Activated T-helper 2 cell treated with anti-CD3 and anti-CD28 coated beads, Interferon-gamma antibody, Interleukin-2, Interleukin-4, amounts not matched to agents 10 μg/mL and 5 μg/mL and 100 μg/mL, durations not matched to agents 14 hours and 24 hours and 36 hours (primary cell): Measurements from ENCODE around the gene S1PR2. TPM values are rescaled to one million over a fixed set of nuclear protein-coding genes. Genes with fewer than 3 reads are reported as not detected.
A peak's percentile ranks its signal among the peaks of the same experiment; 100 is the strongest.

ENCODE experiments used
- DNase-seq: peaks from one replicate; pipeline ENCODE4 v3.0.0; 2021; ENCODE audit warnings: low spot score
- H3K27ac Mint-ChIP-seq: one replicate; pipeline ENCODE4 v1.8.0; 2021; ENCODE audit warnings: mixed read lengths
- H3K27me3 Mint-ChIP-seq: one replicate; pipeline ENCODE4 v1.8.0; 2021; ENCODE audit warnings: low read depth, mixed read lengths
- H3K36me3 Mint-ChIP-seq: one replicate; pipeline ENCODE4 v1.8.0; 2021; ENCODE audit warnings: low read depth, mixed read lengths
- H3K4me1 Mint-ChIP-seq: one replicate; pipeline ENCODE4 v1.8.0; 2021; ENCODE audit warnings: low read depth, mixed read lengths
- H3K4me3 Mint-ChIP-seq: one replicate; pipeline ENCODE4 v1.8.0; 2021; ENCODE audit warnings: low read depth, mild to moderate bottlenecking, moderate library complexity, mixed read lengths
- H3K9me3 Mint-ChIP-seq: one replicate; pipeline ENCODE4 v1.8.0; 2021; ENCODE audit warnings: mixed read lengths
- intact Hi-C: fragments of 100-400 bp; cut with micrococcal nuclease; formaldehyde crosslinking; loops from one replicate; pipeline ENCODE4 v1.15.1; 2023
- total RNA-seq: library from RNA; stranded (reverse); gene quantifications from 2 replicates; pipeline ENCODE4 v1.2.3, GENCODE V29; 2022

S1PR2 gene
- total RNA-seq, 1 donor from 2014 or later, result 10.8 TPM

DNA sequence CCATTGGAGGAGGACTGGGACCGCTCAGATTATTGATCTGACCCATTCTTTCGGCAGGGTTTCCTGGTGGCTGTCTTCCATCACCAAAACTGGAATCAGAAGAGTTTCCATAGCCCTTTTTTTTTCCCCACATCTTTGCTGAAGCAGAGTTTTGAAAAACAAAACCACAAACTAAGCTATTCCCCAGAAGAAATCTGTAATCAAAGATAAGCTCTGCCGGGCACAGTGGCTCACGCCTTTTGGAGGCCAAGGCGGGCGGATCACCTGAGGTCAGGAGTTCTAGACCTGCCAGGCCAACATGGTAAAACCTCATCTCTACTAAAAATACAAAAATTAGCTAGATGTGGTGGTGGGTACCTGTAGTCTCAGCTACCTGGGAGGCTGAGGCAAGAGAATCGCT, 35.6 kb upstream of the S1PR2 start:
- intact Hi-C loops, result no loop called here
- Mint-ChIP-seq H3K9me3 (no peaks in the 10 kb centered on the region), H3K36me3 (peaks cover 6% of the 10 kb centered on the region), H3K27me3 (no peaks in the 10 kb centered on the region), H3K4me1 (peaks cover 9% of the 10 kb centered on the region), H3K4me3 (no peak overlapping the region), H3K27ac (no peak overlapping the region)
- DNase-seq, result no peak

DNA sequence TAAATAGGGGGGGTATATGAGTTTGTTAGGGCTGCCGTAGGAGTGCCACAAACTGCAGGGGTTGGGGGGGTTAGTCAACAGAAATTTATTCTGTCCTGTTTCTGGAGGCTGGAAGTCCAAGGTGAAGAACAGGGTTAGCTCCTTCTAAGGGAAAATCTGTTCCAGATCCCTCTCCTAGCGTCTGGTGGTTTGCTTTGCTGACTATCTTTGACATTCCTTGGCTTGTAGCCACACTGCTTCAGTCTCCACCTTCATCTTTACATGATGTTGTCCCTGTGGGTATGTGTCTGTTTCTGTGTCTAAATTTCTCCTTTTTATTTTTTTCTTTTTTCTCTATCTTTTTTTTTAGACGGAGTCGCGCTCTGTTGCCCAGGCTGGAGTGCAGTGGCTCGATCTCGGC, 31.6 kb upstream of the S1PR2 start:
- Mint-ChIP-seq H3K4me1 (peaks cover 18% of the 10 kb centered on the region), H3K27ac (no peak overlapping the region), H3K27me3 (no peaks in the 10 kb centered on the region), H3K9me3 (no peaks in the 10 kb centered on the region), H3K4me3 (no peak overlapping the region), H3K36me3 (peaks cover 22% of the 10 kb centered on the region)
- no peak for DNase-seq
- intact Hi-C loops, result no loop called here

DNA sequence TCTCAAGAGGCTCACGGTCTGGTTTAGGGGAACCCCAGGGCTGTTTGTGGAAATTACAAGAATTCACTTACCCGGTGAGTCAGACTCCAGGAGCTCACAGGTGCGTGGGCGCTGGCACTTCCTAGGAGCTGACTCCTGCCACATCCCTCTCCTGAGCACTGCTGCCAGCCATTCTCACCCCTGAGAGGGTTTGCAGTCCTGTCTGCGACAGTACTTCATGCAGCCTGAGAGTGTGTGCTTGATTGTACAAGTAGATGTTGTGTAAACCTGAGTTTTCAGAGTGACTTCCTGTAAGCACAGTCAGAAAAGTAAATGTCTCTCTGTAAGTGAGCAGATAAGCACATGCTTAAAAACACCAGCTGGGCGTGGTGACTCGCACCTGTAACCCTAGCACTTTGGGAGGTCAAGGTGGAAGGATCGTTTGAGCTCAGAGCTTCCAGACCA, 29.0 kb upstream of the S1PR2 start:
- Mint-ChIP-seq H3K27me3 (no peaks in the 10 kb centered on the region), H3K4me1 (peaks cover 16% of the 10 kb centered on the region), H3K36me3 (peaks cover 40% of the 10 kb centered on the region), H3K9me3 (no peaks in the 10 kb centered on the region), H3K4me3 (peak overlapping the region; percentile 52), H3K27ac (peak overlapping the region; percentile 92)
- intact Hi-C loops, result loop anchor here (1.0 kb wide), 2 partner anchors 10 to 129 kb away; no protein-coding TSS in a partner anchor
- no peak for DNase-seq

DNA sequence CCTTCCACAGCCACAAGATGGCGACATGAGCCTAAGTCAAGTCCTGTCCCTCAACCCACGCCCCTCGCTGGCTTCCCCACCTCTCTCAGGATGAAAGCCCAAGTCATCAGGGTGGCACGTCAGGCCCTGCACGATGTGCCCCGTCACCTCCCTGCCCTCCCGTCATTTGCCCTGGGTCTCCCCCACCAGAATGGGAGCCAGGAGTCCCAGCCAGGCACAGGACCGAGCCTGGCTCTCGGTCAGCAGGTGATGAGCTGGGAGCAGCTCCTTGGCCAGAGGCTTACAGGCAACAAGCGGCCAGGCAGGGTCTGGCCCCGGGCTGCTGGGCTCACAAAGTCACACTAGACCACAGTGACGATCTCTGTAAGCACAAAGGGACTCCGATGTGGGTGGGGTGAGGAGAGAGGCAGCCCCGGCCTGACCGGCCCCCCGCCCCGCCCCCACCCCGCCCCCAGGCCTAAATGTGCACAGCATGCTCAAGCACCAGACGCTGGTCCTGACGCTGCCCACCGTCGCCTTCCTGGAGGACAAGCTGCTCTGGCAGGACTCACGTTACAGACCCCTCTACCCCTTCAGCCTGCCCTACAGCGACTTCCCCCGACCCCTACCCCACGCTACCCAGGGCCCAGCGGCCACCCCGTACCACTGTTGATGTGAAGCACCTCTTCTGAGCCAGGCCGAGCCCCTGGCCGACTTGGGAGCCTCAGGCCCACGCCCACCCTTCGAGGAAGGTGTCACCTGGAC, 28.2 kb upstream of the S1PR2 start:
- DNase-seq, result peak; percentile 86
- H3K27ac Mint-ChIP-seq, result peak overlapping the region; percentile 92
- no peaks in the 10 kb centered on the region for H3K9me3 Mint-ChIP-seq
- intact Hi-C loops, result no loop called here
- peak overlapping the region; percentile 52 for H3K4me3 Mint-ChIP-seq
- peaks cover 48% of the 10 kb centered on the region for H3K36me3 Mint-ChIP-seq
- no peaks in the 10 kb centered on the region for H3K27me3 Mint-ChIP-seq
- H3K4me1 Mint-ChIP-seq, result peaks cover 16% of the 10 kb centered on the region

DNA sequence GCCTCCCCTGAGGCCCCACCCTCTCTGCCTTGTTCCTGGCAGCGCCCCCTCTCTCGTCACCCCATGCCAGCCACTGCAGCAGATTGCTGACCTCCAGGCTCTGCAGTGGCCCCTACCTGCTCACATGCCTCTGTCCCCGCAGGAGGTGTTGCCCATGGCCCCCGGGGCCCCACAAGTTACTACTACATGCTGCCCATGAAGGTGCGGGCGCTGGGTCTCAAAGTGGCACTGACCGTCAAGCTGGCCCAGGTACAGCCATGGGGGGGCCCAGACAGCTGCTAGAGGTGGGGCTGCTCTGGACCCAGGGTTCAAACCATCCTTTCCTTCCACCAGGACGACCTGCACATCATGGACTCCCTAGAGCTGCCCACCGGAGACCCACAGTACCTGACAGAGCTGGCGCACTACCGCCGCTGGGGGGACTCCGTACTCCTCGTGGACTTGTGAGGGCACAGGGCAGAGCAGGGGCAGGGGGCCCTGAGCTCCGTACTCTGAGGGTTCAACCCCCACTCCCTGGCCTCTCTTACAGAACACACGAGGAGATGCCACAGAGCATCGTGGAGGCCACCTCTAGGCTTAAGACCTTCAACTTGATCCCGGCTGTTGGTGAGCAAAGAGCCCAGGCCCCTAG, 27.1 kb upstream of the S1PR2 start:
- no peaks in the 10 kb centered on the region for H3K27me3 Mint-ChIP-seq
- no peak overlapping the region for H3K4me3 Mint-ChIP-seq
- peaks cover 56% of the 10 kb centered on the region for H3K36me3 Mint-ChIP-seq
- DNase-seq, result no peak
- peaks cover 16% of the 10 kb centered on the region for H3K4me1 Mint-ChIP-seq
- intact Hi-C loops, result no loop called here
- H3K27ac Mint-ChIP-seq, result no peak overlapping the region
- no peaks in the 10 kb centered on the region for H3K9me3 Mint-ChIP-seq

DNA sequence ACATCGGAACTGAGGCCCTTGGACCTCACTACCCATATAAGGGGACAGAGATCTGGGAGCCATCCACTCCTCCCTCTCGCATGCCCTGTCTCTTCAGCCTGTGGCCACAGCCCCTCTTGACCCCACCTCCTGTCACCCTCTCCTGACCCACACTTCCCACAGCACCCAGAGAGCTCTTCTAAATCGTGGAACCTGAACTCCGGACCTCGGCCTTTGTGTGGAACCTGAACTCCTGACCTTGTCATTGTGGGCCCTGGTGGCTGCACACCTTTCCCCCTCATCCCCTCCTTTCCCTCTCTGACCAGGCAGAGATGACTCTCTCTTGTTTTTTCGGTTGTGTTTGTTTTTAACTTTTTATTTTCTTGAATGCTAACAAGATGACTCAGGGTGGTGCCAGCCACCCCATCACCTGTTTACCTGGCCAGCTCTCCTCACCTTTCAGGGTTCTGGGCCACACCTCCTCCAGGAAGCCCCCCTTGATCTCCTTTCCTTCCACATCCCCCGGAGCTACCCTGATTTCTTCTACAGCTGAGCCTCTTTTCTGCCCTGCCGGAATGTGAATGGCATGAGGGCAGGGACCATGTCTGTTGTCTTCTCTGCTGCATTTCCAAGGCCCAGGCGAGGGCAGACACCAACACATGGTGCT, 26.0 kb upstream of the S1PR2 start:
- no peak for DNase-seq
- peaks cover 16% of the 10 kb centered on the region for H3K4me1 Mint-ChIP-seq
- no peaks in the 10 kb centered on the region for H3K27me3 Mint-ChIP-seq
- no peaks in the 10 kb centered on the region for H3K9me3 Mint-ChIP-seq
- no peak overlapping the region for H3K27ac Mint-ChIP-seq
- no peak overlapping the region for H3K4me3 Mint-ChIP-seq
- H3K36me3 Mint-ChIP-seq, result peaks cover 60% of the 10 kb centered on the region
- intact Hi-C loops, result no loop called here

DNA sequence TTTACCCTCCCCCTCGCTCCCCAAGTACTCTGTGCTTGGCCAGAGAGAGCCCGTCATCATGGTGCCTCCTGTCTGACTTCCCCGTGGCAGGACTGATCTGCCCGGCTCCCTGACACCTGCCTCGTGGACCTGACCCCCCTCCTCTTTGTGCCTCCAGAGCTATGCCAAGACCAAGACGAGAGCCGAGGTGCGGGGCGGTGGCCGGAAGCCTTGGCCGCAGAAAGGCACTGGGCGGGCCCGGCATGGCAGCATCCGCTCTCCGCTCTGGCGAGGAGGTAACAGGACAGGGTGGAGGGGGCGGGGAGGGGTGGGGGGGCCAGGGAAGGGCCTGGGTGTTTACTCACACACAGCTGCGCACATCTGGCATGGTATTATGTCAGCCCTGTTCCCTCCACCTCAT, 25.4 kb upstream of the S1PR2 start:
- H3K27ac Mint-ChIP-seq, result no peak overlapping the region
- no peak for DNase-seq
- peaks cover 63% of the 10 kb centered on the region for H3K36me3 Mint-ChIP-seq
- intact Hi-C loops, result no loop called here
- H3K4me3 Mint-ChIP-seq, result no peak overlapping the region
- no peaks in the 10 kb centered on the region for H3K27me3 Mint-ChIP-seq
- H3K9me3 Mint-ChIP-seq, result no peaks in the 10 kb centered on the region
- H3K4me1 Mint-ChIP-seq, result peaks cover 14% of the 10 kb centered on the region

DNA sequence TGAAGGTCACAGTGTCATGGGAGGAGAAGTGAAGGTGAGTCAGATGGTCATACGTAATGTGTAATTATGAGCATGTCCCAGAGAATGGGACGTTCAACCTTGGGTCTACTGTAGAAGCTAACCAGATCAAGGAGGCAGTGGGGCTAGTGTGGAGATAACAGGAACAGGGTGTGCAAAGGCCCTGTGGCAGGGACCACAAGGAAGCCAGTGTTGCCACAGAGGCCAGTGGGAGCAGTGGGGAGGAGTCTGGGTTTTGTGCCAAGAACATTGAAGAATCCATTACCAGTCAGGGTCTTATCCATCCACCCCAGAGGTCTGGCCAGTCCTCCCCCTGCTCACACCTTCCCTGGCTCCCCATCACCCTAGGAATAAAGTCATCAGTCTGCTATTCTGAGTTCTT, 24.2 kb upstream of the S1PR2 start:
- DNase-seq, result no peak
- peaks cover 12% of the 10 kb centered on the region for H3K4me1 Mint-ChIP-seq
- H3K27me3 Mint-ChIP-seq, result no peaks in the 10 kb centered on the region
- H3K4me3 Mint-ChIP-seq, result no peak overlapping the region
- no peak overlapping the region for H3K27ac Mint-ChIP-seq
- peaks cover 63% of the 10 kb centered on the region for H3K36me3 Mint-ChIP-seq
- intact Hi-C loops, result no loop called here
- no peaks in the 10 kb centered on the region for H3K9me3 Mint-ChIP-seq

DNA sequence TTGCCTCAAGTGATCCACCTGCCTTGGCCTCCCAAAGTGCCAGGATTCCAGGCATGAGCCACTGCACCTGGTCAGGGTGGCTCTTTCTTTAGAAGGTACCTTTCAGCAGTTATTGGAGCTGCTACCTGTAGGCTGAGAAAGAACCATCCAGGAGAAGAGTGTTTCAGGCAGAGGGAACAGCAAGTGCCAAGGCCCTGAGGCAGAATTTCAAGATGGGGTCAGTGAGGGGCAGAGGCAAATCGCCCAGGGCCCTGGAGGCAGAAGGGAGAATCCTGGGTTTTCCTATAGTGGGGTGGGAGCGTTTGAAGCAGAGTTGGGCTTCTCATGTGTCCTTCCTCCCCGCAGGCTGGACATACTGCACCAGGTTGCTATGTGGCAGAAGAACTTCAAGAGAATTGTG, 23.1 kb upstream of the S1PR2 start:
- intact Hi-C loops, result loop anchor here (5.0 kb wide), 1 partner anchor 147 kb away; the partner anchor contains the start of gene PPAN
- H3K27ac Mint-ChIP-seq, result no peak overlapping the region
- H3K4me1 Mint-ChIP-seq, result peaks cover 4% of the 10 kb centered on the region
- peaks cover 55% of the 10 kb centered on the region for H3K36me3 Mint-ChIP-seq
- no peak for DNase-seq
- no peaks in the 10 kb centered on the region for H3K9me3 Mint-ChIP-seq
- H3K27me3 Mint-ChIP-seq, result no peaks in the 10 kb centered on the region
- H3K4me3 Mint-ChIP-seq, result peak overlapping the region; percentile 28

DNA sequence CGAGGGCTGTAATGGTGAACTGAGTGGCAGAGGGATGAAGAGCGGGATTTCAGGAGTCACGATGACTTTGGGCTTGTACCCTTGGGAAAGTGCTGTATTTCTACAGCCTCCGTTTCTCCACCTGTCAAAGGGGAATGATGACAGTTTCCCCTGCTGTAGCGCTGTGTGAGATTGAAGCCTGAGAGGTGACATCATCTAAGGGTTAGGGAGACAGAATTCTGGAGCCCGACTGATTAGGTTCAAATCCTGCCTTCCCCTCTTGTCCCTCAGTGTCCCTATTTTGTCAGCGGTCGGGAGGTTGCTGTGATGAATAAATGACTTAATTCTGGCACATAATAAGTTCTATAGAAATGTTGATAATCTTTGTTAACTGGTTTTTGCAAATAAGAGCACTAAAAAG, 21.6 kb upstream of the S1PR2 start:
- H3K4me1 Mint-ChIP-seq, result peaks cover 2% of the 10 kb centered on the region
- peak overlapping the region; percentile 94 for H3K27ac Mint-ChIP-seq
- no peak for DNase-seq
- H3K36me3 Mint-ChIP-seq, result peaks cover 41% of the 10 kb centered on the region
- H3K4me3 Mint-ChIP-seq, result peak overlapping the region; percentile 95
- H3K27me3 Mint-ChIP-seq, result no peaks in the 10 kb centered on the region
- intact Hi-C loops, result loop anchor here (5.0 kb wide), 1 partner anchor 145 kb away; the partner anchor contains the start of gene PPAN
- H3K9me3 Mint-ChIP-seq, result no peaks in the 10 kb centered on the region

DNA sequence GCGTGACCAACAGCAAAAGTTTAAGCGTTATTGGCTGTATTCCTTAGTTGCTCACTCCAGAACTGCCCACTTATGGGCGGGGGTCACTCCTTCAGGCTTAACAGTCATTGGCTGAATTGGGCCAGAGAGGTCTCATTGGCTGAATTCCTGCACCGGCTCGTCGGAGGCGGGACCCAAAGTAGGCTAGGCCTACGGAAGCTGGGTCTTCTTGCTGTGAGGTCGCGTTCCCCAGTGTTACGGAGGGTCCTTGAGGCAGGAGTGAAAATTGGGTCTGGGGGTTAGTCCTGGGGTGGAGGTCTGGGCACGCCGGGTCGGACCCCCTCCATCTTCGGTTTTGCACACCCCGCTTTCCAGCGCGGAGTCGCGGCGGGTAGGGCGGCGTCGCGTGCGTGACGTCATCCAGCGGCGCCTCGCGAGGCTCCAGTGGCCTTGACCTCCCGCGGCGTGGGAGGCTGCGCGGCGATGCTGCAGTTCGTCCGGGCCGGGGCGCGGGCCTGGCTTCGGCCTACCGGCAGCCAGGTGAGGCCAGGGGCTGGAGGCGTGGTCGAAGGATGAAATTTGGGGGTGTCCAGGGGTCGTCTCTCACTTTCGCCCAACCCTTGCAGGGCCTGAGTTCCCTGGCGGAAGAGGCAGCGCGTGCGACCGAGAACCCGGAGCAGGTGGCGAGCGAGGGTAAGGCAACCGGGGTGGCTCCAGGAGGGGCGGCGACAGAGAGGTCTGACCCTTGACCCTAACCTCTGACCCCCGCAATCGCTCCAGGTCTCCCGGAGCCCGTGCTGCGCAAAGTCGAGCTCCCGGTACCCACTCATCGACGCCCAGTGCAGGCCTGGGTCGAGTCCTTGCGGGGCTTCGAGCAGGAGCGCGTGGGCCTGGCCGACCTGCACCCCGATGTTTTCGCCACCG, 20.9 kb upstream of the S1PR2 start, which contains the start of gene MRPL4:
MRPL4 (plus strand) TSS at position 423 of the 903 bp plus-strand sequence; CDS start at position 463, 40 bp downstream.
- intact Hi-C loops, result loop anchor here (1.0 to 5.0 kb wide), 2 partner anchors 145 to 321 kb away; partner anchors contain the start of gene PPAN
- peak within 1 kb of the TSS; percentile 95 for H3K4me3 Mint-ChIP-seq

DNA sequence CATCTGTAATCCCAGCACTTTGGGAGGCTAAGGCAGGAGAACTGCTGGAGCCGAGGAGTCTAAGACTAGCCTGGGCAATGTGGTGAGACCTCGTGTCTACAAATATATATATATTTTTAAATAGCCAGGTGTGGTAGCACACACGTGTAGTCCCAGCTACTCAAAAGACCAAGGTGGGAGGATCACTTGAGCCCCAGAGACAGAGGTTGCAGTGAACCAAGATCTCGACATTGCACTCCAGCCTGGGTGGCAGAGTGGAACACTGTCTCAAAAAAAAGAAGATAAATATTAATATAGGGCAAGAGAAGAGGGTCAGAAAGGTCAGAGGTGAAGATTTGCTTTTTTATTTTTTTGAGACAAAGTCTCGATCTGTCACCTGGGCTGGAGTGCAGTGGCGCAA, 15.4 kb upstream of the S1PR2 start:
- H3K36me3 Mint-ChIP-seq, result no peaks in the 10 kb centered on the region
- H3K4me1 Mint-ChIP-seq, result peaks cover 2% of the 10 kb centered on the region
- DNase-seq, result no peak
- H3K9me3 Mint-ChIP-seq, result no peaks in the 10 kb centered on the region
- H3K4me3 Mint-ChIP-seq, result no peak overlapping the region
- no peaks in the 10 kb centered on the region for H3K27me3 Mint-ChIP-seq
- no peak overlapping the region for H3K27ac Mint-ChIP-seq
- intact Hi-C loops, result no loop called here

More for the DNA sequence above, 20.9 kb upstream of the S1PR2 start, which contains the start of gene MRPL4:
- H3K27ac Mint-ChIP-seq, result peak within 1 kb of the TSS; percentile 94
- H3K36me3 Mint-ChIP-seq, result peaks cover 34% of the 10 kb centered on the region
- peaks cover 2% of the 10 kb centered on the region for H3K4me1 Mint-ChIP-seq
- no peaks in the 10 kb centered on the region for H3K27me3 Mint-ChIP-seq
- peak; percentile 97 for DNase-seq
- no peaks in the 10 kb centered on the region for H3K9me3 Mint-ChIP-seq
